SKM-1 (cell line): ENCODE data around the gene SCP2.
A peak's percentile ranks its signal among the peaks of the same experiment; 100 is the strongest.
"Not testable (repeated sequence)": the region's sequence is repeated elsewhere in the genome, so short reads cannot be mapped to it uniquely, and the experiment has no call there.

Source experiments
- DNase-seq: peaks from one replicate; lab custom pipeline; 2025; ENCODE audit not compliant: unreplicated experiment; lab: John Stamatoyannopoulos, UW

The SCP2 gene

GRCh38 chr1:52967666-52968065 is 40.6 kb downstream of the SCP2 start:
- DNase-seq = no peak

- DNase-seq = not testable (repeated sequence)
Observed at GRCh38 chr1:52969234-52969633, 42.2 kb downstream of the SCP2 start.

DNA sequence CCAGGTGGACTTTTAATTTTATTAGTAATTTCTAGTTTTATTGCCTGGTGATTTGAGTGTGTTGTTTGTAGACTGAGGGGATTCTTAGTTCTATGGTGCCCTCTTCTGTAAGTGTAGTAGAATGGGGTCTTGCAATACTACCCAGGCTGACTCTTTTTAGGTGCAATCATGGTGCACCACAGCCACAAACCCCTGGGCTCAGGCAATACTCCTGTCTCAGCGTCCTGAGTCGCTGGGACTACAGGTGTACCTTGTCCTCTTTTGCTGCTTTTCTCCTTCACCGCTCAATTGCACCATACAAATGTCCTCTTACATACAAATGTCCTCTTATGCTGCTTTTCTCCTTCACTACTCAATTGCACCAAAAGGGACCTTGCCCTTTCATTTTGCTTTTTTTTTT is 43.1 kb downstream of the SCP2 start:
- DNase-seq = no peak

GRCh38 chr1:52973841-52974240 is 46.8 kb downstream of the SCP2 start:
- DNase-seq = no peak

- DNase-seq = no peak
Observed at GRCh38 chr1:52976183-52977035, 49.3 kb downstream of the SCP2 start.

DNA sequence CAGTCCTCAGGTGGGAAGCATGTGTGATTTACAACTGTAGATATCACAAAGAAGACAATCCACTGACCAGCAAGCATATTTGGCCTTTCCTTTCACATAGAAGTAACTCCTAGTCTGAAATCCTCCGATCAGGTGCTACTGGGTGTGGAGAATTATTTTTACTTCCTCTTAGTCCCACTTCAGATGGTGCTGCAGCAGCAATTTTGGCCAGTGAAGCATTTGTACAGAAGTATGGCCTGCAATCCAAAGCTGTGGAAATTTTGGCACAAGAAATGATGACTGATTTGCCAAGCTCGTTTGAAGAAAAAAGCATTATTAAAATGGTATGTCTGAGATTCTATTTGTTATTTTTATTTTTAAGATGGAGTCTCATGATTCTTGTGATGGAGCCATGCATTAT is 51.0 kb downstream of the SCP2 start:
- DNase-seq = no peak

DNA sequence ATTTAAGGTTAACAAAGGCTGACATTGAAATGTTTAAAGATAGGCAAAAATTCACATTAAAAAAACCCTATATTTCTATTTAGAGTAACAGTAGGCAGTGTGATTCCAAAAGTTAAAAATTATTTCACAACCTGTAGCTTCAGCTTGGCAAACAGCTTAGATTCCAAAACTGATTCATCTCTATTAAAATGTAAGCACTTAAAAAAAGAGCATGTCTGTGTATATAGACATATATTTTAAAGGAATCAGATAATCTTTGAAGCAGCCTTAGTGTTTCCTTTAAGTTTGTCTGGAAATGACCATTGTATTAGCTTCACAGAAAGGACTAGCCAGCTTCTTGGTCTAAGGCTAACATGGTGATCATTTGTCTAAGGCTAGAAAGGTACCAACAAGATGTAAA is 65.7 kb downstream of the SCP2 start:
- DNase-seq = not testable (repeated sequence)

DNA sequence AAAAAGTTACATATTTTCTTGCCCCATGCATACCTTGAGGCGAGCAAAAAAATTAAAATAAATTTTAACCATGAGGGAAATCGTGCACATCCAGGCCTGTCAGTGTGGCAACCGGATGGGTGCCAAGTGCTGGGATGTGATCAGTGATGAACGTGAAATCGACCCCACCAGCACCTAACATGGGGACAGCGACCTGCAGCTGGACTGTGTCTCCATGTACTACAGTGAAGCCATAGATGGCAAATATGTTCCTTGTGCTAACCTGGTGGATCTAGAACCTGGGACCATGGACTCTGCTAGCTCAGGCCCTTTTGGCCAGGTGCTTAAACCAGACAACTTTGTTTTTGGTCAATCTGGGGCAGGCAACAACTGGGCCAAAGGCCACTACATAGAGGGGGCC is 67.6 kb downstream of the SCP2 start:
- no peak for DNase-seq

DNA sequence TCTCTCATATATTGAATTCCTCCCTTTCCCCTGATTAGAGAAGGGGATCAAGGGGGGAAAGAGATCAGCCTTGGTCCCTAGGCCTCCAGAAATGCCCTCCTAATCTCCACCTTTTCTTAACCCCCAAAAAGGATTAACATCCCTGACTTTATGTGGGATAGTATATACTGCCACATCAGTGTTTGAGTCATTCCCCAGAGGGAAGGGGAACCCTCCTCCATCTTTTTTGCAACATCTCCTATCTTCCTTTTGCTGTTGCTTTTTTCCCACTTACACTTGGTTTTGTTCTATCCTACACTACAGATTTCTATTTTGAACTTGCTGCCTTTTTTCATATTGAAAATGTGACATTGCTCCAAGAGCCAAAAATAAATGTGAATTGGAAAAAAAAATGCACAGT is 69.6 kb downstream of the SCP2 start:
- no peak for DNase-seq

GRCh38 chr1:53001128-53001527 is 74.1 kb downstream of the SCP2 start:
- no peak for DNase-seq

- DNase-seq = not testable (repeated sequence)
Observed at GRCh38 chr1:53006612-53007011, 79.5 kb downstream of the SCP2 start.

GRCh38 chr1:53010247-53010646 is 83.2 kb downstream of the SCP2 start:
- not testable (repeated sequence) for DNase-seq

DNA sequence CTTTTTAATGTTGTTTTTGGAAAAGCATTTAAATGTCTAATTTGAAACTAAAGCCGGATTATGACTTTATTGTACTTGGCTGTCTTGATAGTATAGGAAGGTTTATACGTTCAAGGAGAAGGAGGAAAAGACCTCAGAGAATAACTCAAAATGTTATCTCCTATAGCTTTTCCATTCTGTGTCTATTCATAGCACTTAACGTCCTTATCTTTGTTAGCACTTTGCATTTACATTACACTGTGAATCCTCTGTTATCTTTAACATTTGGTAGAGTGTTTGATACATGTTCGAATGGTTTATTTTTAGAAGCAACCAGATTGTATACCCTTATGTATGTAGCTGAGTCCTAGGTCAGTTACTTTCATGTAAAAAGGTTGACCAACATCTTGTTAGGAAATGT is 84.1 kb downstream of the SCP2 start:
- no peak for DNase-seq

DNA sequence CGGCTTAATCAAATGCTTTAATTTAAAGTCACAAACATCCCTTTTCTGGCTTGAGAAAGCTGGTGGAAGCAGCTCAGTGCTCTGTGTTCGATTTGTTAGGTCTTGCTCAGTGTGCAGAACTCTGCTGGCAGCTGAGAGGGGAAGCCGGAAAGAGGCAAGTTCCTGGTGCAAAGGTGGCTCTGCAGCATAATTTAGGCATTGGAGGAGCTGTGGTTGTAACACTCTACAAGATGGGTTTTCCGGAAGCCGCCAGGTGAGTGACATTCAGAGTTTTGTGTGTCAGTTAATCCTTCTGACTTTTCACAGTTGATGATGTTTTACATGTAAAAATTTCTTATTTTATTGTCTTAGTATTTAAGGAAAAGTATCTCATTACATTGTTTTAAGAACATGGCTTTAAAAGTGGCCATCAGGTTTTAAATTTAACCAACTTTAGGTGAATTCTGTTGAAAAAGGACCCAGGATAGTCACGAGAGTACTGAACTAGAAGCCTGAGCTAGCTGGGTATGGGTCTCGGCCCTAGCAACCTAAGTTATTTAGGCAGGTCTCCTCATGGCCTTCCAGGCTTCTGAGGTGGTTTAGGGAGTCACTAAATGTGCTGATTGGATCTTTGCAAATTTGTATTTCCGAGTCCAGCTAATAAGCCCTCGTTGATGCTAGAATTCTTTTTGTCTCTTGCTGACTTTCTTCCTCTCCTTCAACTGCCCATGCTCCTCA is 87.9 kb downstream of the SCP2 start:
- peak; percentile 81 for DNase-seq

DNA sequence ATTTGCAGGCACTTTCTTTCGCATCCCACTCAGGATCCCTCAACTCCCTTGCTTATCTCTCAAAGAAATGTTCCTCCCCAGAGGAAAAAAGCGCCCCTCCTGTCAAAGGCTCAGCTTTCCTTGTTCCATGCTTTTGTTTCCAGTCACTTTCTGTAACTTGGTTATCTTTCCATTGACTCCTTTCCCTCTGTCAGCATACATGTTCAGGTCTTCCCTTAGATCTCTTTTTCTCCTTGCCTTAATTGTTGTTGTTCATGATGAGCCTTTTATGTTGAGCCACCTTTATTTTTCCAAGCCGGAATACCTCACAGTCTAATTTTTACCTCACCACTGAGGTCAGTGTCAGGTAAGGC is 88.4 kb downstream of the SCP2 start:
- no peak for DNase-seq

DNA sequence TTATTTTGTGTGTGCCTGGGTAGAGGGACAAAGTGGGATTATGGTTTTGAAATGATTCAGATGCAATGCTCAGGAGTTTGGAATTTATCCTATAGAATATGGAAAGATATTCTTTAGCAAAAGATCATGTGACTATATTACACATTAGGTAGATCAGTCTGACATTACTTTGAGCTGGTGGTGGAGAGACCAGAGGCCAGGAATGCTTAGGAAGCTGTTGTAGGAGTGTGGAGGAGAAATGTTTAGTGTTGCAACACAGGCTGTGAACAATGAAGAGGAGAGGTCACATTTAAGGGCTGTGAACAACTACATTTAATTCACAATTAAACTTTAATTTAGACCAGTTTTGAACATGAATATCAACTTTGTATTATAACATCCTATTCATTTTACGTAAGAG is 89.6 kb downstream of the SCP2 start:
- no peak for DNase-seq

GRCh38 chr1:53020588-53020987 is 93.5 kb downstream of the SCP2 start:
- DNase-seq = no peak

DNA sequence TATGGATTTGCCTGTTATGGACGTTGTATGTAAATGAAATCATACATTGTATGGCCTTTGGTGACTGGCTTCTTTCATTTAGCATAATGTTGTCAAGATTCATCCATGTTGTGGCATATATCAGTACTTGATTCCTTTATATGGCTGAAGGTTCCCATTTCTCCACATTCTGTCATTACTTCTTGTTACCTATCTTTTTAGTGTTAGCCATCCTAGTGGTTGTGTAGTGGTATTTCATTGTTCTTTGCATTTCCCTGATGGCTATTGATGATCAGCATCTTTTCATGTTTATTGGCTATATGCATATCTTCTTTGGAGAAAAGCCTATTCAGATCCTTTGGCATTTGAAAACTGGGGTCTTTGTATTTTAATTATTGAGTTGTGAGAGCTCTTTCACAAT is 95.1 kb downstream of the SCP2 start:
- no peak for DNase-seq

DNA sequence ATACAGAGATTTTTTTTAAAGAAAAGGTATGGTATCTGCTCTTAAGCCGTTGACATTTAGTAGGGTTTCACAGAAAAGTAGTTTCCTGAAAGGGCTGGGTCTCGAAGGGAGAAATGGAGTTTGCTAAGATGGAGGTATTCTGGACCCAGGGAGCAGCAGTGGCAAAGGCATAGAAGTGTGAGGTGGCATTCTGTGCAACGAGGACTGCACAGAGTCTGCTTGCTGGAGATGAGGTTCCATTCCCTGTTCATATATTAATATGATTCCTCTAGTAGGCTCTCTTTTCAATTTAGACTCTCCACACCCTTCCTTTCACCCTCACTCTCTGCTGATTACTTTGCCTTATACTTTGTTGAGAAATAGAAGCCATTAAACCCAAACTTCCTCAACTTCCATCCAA is 96.5 kb downstream of the SCP2 start:
- no peak for DNase-seq

DNA sequence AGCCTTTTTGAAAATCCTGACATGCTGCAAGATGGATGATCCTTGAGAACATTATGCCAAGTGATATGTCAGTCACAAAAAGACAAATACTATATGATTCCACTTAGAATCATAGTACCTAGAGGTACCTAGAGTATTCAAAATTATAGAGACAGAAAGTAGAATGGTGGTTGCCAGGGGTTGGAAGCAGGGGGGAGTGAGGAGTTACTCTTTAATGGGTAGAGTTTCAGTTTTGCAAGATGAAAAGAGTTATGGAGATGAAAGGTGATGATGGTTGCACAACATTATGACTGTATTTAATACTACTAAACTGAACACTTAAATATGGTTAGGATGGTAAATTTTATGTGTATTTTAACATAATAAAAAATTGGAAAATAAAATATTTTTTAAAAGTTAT is 97.0 kb downstream of the SCP2 start:
- DNase-seq = no peak

- DNase-seq = no peak
Observed at GRCh38 chr1:53025034-53025768, 98.1 kb downstream of the SCP2 start.

DNA sequence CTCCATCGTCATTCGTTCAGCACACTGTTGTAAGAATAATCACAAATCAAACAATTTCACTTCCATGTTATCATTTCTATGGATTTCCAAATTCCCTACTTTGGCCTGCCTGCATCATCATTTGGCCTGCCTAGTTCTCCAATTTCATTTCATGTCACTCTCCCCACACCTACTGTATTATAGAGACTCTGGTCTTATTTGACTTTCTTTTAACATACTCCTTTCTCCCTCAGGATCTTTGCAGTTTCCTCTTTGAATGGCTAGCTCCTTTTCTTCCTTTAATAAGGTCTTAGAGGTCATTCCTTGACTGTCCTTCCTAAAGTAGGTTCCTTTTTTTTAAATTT is 98.7 kb downstream of the SCP2 start:
- no peak for DNase-seq
